Spleen (tissue), 11 donors: ENCODE data around the gene ARHGDIB. TPM values are rescaled to one million over a fixed set of nuclear protein-coding genes. Genes with fewer than 3 reads are reported as not detected.

Experiments
- DNase-seq: peaks from one replicate; pipeline ENCODE4 v3.0.0-alpha.2; 2020
- H3K27ac ChIP-seq, 8 donors: fragments of 200-600 bp; sonication (generic) in 7 of 8; 1 replicate in 4 of 8; 2 replicates in 4 of 8; pipeline versions ENCODE4 v1.5.0 to v1.8.0; 2016 to 2021; ENCODE audit warnings: inconsistent platforms in 4 of 8, mild to moderate bottlenecking in 4 of 8, moderate library complexity in 1 of 8
- H3K27me3 ChIP-seq, 7 donors: fragments of 200-600 bp; sonication (generic) in 6 of 7; replicated peaks in 1 of 7; 1 replicate in 4 of 7; 2 replicates in 3 of 7; pipeline versions ENCODE4 v1.5.0 to v1.8.0; 2016 to 2021; ENCODE audit warnings: inconsistent platforms in 3 of 7, mild to moderate bottlenecking in 1 of 7
- H3K36me3 ChIP-seq, 6 donors: fragments of 200-600 bp; sonication (generic) in 5 of 6; 1 replicate in 4 of 6; 2 replicates in 2 of 6; pipeline versions ENCODE4 v1.5.0 to v1.8.0; 2016 to 2021; ENCODE audit warnings: inconsistent platforms in 2 of 6
- H3K4me1 ChIP-seq, 6 donors: fragments of 200-600 bp; sonication (generic) in 5 of 6; 1 replicate in 3 of 6; 2 replicates in 3 of 6; pipeline versions ENCODE4 v1.5.0 to v1.8.0; 2016 to 2021; ENCODE audit warnings: inconsistent platforms in 3 of 6
- H3K4me3 ChIP-seq, 8 donors: fragments of 200-600 bp; sonication (generic) in 7 of 8; 1 replicate in 4 of 8; 2 replicates in 4 of 8; pipeline versions ENCODE4 v1.5.0 to v1.8.0; 2016 to 2021; ENCODE audit warnings: inconsistent platforms in 4 of 8, mild to moderate bottlenecking in 4 of 8, moderate library complexity in 2 of 8
- H3K9me3 ChIP-seq, 8 donors: fragments of 200-600 bp; sonication (generic) in 7 of 8; 1 replicate in 4 of 8; 2 replicates in 4 of 8; pipeline versions ENCODE4 v1.5.0 to v1.8.0; 2016 to 2021; ENCODE audit warnings: inconsistent platforms in 4 of 8
- POLR2A ChIP-seq, 3 donors: fragments of 450-650 bp; IDR thresholded peaks; one replicate each; pipeline ENCODE4 v1.5.1; 2017; ENCODE audit warnings: antibody characterized with exemption in 3 of 3, mild to moderate bottlenecking in 1 of 3
- POLR2AphosphoS5 ChIP-seq, 3 donors: sonication (generic); formaldehyde crosslinking; IDR thresholded peaks; one replicate each; pipeline ENCODE4 v1.5.1; 2017; ENCODE audit warnings: antibody characterized with exemption in 3 of 3
- WGBS, 5 donors: extraction: QIAGEN DNeasy Blood & Tissue Kit in 3 of 5; methylation state at CpG; one replicate each; pipeline versions ENCODE4 v1.1.5 to v1.1.7; 2013 to 2018; 5-methylcytosine and 5-hydroxymethylcytosine counted together
- intact Hi-C: fragments of 100-400 bp; cut with DNase I; formaldehyde crosslinking; loops from one replicate; pipeline ENCODE4 v1.15.0; 2023; ENCODE audit warnings: low total_unique reads
- polyA plus RNA-seq, 3 donors: library from polyadenylated mRNA; stranded (reverse); fragments of 200-250 nt; gene quantifications; one replicate each; pipeline ENCODE4 v1.2.1, GENCODE V29; 2013
- total RNA-seq, 7 donors: library from RNA; depleted of rRNA in 3 of 7; stranded (reverse); fragments of >200 nt in 3 of 7; fragmentation: NEBNext Ultra II Directional in 4 of 7; extraction: Animal tissue kit (Norgen Biotek cat#: 25700) in 4 of 7; gene quantifications; one replicate each; pipeline versions ENCODE4 v1.1.0 to v1.2.1, GENCODE V29; 2016 to 2021
- TF ChIP-seq, protein P1 (sequence below), 11 experiments: fragments of 200-600 bp in 7 of 11; fragments of 450-650 bp in 4 of 11; sonication (generic) in 4 of 11; IDR thresholded peaks in 8 of 11; conservative IDR thresholded peaks in 3 of 11; 1 replicate in 7 of 11; 2 replicates in 4 of 11; pipeline versions ENCODE4 v1.4.0 to v1.8.0; 2016 to 2021; ENCODE audit warnings: antibody characterized with exemption in 11 of 11, inconsistent platforms in 4 of 11, mild to moderate bottlenecking in 1 of 11
- donor health status: healthy with polysubstance abuse.
- donor health status: DM: no; HTN: no; CAD: no; lungs with moderate emphysema.
- donor health status: DM: no; HTN: no; CAD: no.
- donor health status: Bipolar disorder and iron deficiency.
- donor health status: healthy.
- donor health status: DM: no; HTN: no; CAD: no.
- donor health status: DM: yes; HTN: yes; CAD: no.

ARHGDIB gene
- total and polyA plus RNA-seq, 10 donors, result 537 to 1,063 (median 786) TPM

DNA sequence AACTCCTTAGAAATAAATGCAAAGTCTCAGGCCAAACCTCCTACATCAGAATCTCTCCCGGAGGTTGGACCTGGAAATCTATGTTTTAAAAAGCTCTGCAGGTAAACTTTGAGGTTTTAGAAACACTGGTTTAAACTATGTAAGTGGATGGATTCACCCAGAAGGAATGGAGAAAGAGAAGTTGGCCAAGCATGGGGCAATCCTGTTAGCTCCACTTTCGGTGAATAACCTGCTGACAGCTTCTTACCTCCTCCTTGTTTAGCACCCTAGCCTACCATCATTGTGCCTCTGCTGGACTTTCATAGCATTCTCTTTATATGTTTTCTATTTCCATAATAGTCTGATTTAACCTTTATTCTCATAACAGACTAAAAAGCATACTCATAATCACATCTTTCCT is 3.0 kb upstream of the ARHGDIB start:
- WGBS, 5 donors, result 41 to 88% (median 61%) methylated on average over 2 of the region's 2 CpGs
- no peak for TF ChIP-seq POLR2AphosphoS5 (IDR thresholded peaks at IDR 0.05)
- no peak for TF ChIP-seq POLR2A (IDR thresholded peaks at IDR 0.05)
- TF ChIP-seq, protein P1, sequence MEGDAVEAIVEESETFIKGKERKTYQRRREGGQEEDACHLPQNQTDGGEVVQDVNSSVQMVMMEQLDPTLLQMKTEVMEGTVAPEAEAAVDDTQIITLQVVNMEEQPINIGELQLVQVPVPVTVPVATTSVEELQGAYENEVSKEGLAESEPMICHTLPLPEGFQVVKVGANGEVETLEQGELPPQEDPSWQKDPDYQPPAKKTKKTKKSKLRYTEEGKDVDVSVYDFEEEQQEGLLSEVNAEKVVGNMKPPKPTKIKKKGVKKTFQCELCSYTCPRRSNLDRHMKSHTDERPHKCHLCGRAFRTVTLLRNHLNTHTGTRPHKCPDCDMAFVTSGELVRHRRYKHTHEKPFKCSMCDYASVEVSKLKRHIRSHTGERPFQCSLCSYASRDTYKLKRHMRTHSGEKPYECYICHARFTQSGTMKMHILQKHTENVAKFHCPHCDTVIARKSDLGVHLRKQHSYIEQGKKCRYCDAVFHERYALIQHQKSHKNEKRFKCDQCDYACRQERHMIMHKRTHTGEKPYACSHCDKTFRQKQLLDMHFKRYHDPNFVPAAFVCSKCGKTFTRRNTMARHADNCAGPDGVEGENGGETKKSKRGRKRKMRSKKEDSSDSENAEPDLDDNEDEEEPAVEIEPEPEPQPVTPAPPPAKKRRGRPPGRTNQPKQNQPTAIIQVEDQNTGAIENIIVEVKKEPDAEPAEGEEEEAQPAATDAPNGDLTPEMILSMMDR (IDR thresholded peaks at IDR 0.05 in 8 of 11, conservative IDR thresholded peaks at IDR 0.05 in 3 of 11), result no peak
- Histone ChIP-seq H3K4me3 (no peak overlapping the region), H3K36me3 (no peaks in the 10 kb centered on the region), H3K27me3 (no peaks in the 10 kb centered on the region), H3K4me1 (peaks cover 4 to 49% (median 33%) of the 10 kb centered on the region in 6 donors), H3K27ac (peak overlapping the region in 5 of 8 donors; percentile 11 to 94 (median 90)), H3K9me3 (no peaks in the 10 kb centered on the region)
- intact Hi-C loops, result no loop called here
- DNase-seq, result no peak

DNA sequence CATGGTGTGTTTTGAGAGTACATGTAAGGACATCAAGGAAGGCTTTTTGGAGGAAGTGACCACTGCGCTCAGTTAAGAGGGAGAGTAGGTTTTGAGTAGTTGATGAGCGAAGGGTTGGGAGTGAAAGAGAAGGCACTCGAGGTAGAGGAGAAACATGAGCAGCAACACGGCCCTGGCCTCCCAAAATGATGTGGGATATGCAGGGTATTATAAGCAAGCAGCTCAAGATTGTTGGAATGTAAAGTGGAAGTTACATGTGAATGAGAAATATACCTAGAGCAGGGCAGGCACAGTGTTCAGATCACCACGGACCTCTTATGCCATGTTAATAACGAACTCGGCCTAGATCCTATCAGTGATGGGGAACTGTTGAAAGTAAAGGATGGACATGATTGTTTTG is 2.1 kb upstream of the ARHGDIB start:
- peak overlapping the region; percentile 86 to 94 (median 91) for H3K27ac ChIP-seq
- WGBS, 5 donors, result 84 to 93% (median 87%) methylated on average over 7 of the region's 7 CpGs
- H3K9me3 ChIP-seq, result no peaks in the 10 kb centered on the region
- TF ChIP-seq POLR2AphosphoS5 (IDR thresholded peaks at IDR 0.05) (no peak), POLR2A (IDR thresholded peaks at IDR 0.05) (no peak)
- TF ChIP-seq, protein P1 (IDR thresholded peaks at IDR 0.05 in 8 of 11, conservative IDR thresholded peaks at IDR 0.05 in 3 of 11), result no peak
- no peaks in the 10 kb centered on the region for H3K27me3 ChIP-seq
- DNase-seq, result no peak
- peaks cover 8 to 58% (median 42%) of the 10 kb centered on the region in 6 donors for H3K4me1 ChIP-seq
- H3K4me3 ChIP-seq, result no peak overlapping the region
- no peaks in the 10 kb centered on the region for H3K36me3 ChIP-seq
- intact Hi-C loops, result no loop called here

DNA sequence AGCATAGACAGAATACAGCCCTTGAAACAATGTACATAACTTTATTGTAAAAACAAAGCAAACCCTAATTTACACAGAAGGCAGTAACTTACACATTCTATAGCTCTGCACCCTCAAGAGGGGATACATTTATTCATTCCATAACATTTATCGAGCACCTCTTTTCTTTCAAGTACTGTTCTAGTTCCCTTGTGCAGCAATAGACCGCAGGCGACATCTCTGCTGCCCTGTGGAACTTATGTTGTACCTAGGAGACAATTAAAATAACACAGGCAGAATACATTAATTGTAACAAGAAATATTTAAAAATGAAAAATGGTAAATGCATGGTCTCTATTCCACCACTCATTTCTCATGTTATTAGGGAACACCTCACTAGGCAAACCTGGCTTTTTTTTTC is 1.4 kb upstream of the ARHGDIB start:
- DNase-seq, result no peak
- Histone ChIP-seq H3K36me3 (no peaks in the 10 kb centered on the region), H3K4me3 (peak overlapping the region in 2 of 8 donors; percentile 76 to 94), H3K27ac (peak overlapping the region; percentile 86 to 94 (median 91)), H3K9me3 (no peaks in the 10 kb centered on the region), H3K4me1 (peaks cover 16 to 65% (median 49%) of the 10 kb centered on the region in 6 donors), H3K27me3 (no peaks in the 10 kb centered on the region)
- TF ChIP-seq, protein P1 (IDR thresholded peaks at IDR 0.05 in 8 of 11, conservative IDR thresholded peaks at IDR 0.05 in 3 of 11), result no peak
- no peak for TF ChIP-seq POLR2AphosphoS5 (IDR thresholded peaks at IDR 0.05)
- TF ChIP-seq POLR2A (IDR thresholded peaks at IDR 0.05), result no peak
- intact Hi-C loops, result no loop called here
- 78 to 82% (median 79%) methylated on average over 3 of the region's 3 CpGs for WGBS, 5 donors

DNA sequence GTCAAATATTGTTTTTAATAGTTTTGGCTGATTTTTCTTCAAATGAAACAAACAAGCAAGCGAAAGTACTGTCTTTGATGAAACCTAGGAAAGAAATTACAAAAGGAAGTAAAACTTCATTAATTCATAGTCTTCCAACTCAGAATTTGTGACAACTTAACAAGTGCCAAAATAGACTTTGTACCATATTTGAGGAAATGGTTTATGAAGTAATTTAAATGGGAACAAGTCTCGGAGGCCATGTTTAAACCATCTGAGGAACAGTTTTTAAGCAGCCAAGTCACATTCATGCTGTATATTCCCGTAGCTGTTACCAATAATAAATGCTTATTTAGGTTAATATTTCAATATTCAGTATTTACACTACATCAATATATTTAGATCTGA is 745 bp upstream of the ARHGDIB start:
- H3K4me3 ChIP-seq, result peak overlapping the region in 7 of 8 donors; percentile 8 to 94 (median 76)
- intact Hi-C loops, result no loop called here
- peaks cover 0 to 6% (median 0%) of the 10 kb centered on the region in 6 donors for H3K36me3 ChIP-seq
- 26 to 44% (median 38%) methylated on average over 3 of the region's 3 CpGs for WGBS, 5 donors
- peaks cover 21 to 72% (median 55%) of the 10 kb centered on the region in 6 donors for H3K4me1 ChIP-seq
- H3K9me3 ChIP-seq, result no peaks in the 10 kb centered on the region
- no peak for DNase-seq
- TF ChIP-seq POLR2AphosphoS5 (IDR thresholded peaks at IDR 0.05), result no peak
- TF ChIP-seq, protein P1 (IDR thresholded peaks at IDR 0.05 in 8 of 11, conservative IDR thresholded peaks at IDR 0.05 in 3 of 11), result no peak
- TF ChIP-seq POLR2A (IDR thresholded peaks at IDR 0.05), result no peak
- H3K27me3 ChIP-seq, result no peaks in the 10 kb centered on the region
- peak overlapping the region; percentile 86 to 94 (median 91) for H3K27ac ChIP-seq
